ENCODE results near the gene MIPOL1.
"Not testable (repeated sequence)": the region's sequence is repeated elsewhere in the genome, so short reads cannot be mapped to it uniquely, and the experiment has no call there.

MIPOL1 gene

GRCh38 chr14:37197421-37198272 lies at the start of gene MIPOL1:
MIPOL1 (plus strand) TSS chr14:37197937; CDS start chr14:37247889, 49,952 bp downstream.
- Histone ChIP-seq H3K27me3 (replicated peaks; ENCODE audit: control insufficient read depth, insufficient read depth, low read length) (no peaks in the 10 kb centered on the region), H3K36me3 (ENCODE audit: control insufficient read depth, insufficient read depth, low read length) (no peaks in the 10 kb centered on the region), H3K4me3 (replicated peaks; ENCODE audit: low read depth, low read length) (no peak within 1 kb of the TSS)
- no peak for DNase-seq (ENCODE audit: extremely low read depth, insufficient read length)
- no peak for TF ChIP-seq CTCF (IDR thresholded peaks at IDR 0.05; ENCODE audit: insufficient read depth, low read length, poor library complexity, severe bottlenecking)

- Histone ChIP-seq H3K27me3 (replicated peaks; ENCODE audit: control insufficient read depth, insufficient read depth, low read length) (no peaks in the 10 kb centered on the region), H3K4me3 (replicated peaks; ENCODE audit: low read depth, low read length) (no peak overlapping the region), H3K36me3 (ENCODE audit: control insufficient read depth, insufficient read depth, low read length) (no peaks in the 10 kb centered on the region)
- DNase-seq (ENCODE audit: extremely low read depth, insufficient read length), result no peak
- TF ChIP-seq CTCF (IDR thresholded peaks at IDR 0.05; ENCODE audit: insufficient read depth, low read length, poor library complexity, severe bottlenecking), result peak; percentile 46
These were observed 47.3 kb upstream of the MIPOL1 start for GRCh38 chr14:37150414-37150813.

GRCh38 chr14:37153005-37153404 lies 44.7 kb upstream of the MIPOL1 start:
- Histone ChIP-seq H3K4me3 (replicated peaks; ENCODE audit: low read depth, low read length) (no peak overlapping the region), H3K36me3 (ENCODE audit: control insufficient read depth, insufficient read depth, low read length) (no peaks in the 10 kb centered on the region), H3K27me3 (replicated peaks; ENCODE audit: control insufficient read depth, insufficient read depth, low read length) (no peaks in the 10 kb centered on the region)
- DNase-seq (ENCODE audit: extremely low read depth, insufficient read length), result no peak
- TF ChIP-seq CTCF (IDR thresholded peaks at IDR 0.05; ENCODE audit: insufficient read depth, low read length, poor library complexity, severe bottlenecking), result no peak

GRCh38 chr14:37153483-37153882 lies 44.3 kb upstream of the MIPOL1 start:
- Histone ChIP-seq H3K4me3 (replicated peaks; ENCODE audit: low read depth, low read length) (no peak overlapping the region), H3K36me3 (ENCODE audit: control insufficient read depth, insufficient read depth, low read length) (no peaks in the 10 kb centered on the region), H3K27me3 (replicated peaks; ENCODE audit: control insufficient read depth, insufficient read depth, low read length) (no peaks in the 10 kb centered on the region)
- no peak for TF ChIP-seq CTCF (IDR thresholded peaks at IDR 0.05; ENCODE audit: insufficient read depth, low read length, poor library complexity, severe bottlenecking)
- DNase-seq (ENCODE audit: extremely low read depth, insufficient read length), result no peak

- TF ChIP-seq CTCF (IDR thresholded peaks at IDR 0.05; ENCODE audit: insufficient read depth, low read length, poor library complexity, severe bottlenecking), result no peak
- Histone ChIP-seq H3K4me3 (replicated peaks; ENCODE audit: low read depth, low read length) (no peak overlapping the region), H3K36me3 (ENCODE audit: control insufficient read depth, insufficient read depth, low read length) (no peaks in the 10 kb centered on the region), H3K27me3 (replicated peaks; ENCODE audit: control insufficient read depth, insufficient read depth, low read length) (no peaks in the 10 kb centered on the region)
- DNase-seq (ENCODE audit: extremely low read depth, insufficient read length), result no peak
These were observed 39.8 kb upstream of the MIPOL1 start for GRCh38 chr14:37157987-37158386.

GRCh38 chr14:37162307-37162706 lies 35.4 kb upstream of the MIPOL1 start:
- not testable (repeated sequence) for H3K27me3 ChIP-seq (replicated peaks; ENCODE audit: control insufficient read depth, insufficient read depth, low read length); H3K36me3 ChIP-seq (ENCODE audit: control insufficient read depth, insufficient read depth, low read length); H3K4me3 ChIP-seq (replicated peaks; ENCODE audit: low read depth, low read length); DNase-seq (ENCODE audit: extremely low read depth, insufficient read length)
